ENCODE measurements around the gene CCNI2.

The CCNI2 gene

GRCh38 chr5:132787076-132787475 lies 39.9 kb downstream of the CCNI2 start:
- no peak for TF ChIP-seq CTCF (IDR thresholded peaks at IDR 0.05; ENCODE audit: extremely low read depth, insufficient read depth, missing control alignments)
- in situ Hi-C loops (cut with MboI; ENCODE audit: low pct_unique_long_range_greater_than_20kb, low sequenced_read_pairs, unreplicated experiment), result no loop called here
- no peak for DNase-seq (ENCODE audit: low spot score)

GRCh38 chr5:132788508-132788907 lies 41.3 kb downstream of the CCNI2 start:
- no peak for TF ChIP-seq CTCF (IDR thresholded peaks at IDR 0.05; ENCODE audit: extremely low read depth, insufficient read depth, missing control alignments)
- in situ Hi-C loops (cut with MboI; ENCODE audit: low pct_unique_long_range_greater_than_20kb, low sequenced_read_pairs, unreplicated experiment), result no loop called here
- no peak for DNase-seq (ENCODE audit: low spot score)

- DNase-seq (ENCODE audit: low spot score), result no peak
- in situ Hi-C loops (cut with MboI; ENCODE audit: low pct_unique_long_range_greater_than_20kb, low sequenced_read_pairs, unreplicated experiment), result no loop called here
- no peak for TF ChIP-seq CTCF (IDR thresholded peaks at IDR 0.05; ENCODE audit: extremely low read depth, insufficient read depth, missing control alignments)
Observed at GRCh38 chr5:132788990-132789886, 42.0 kb downstream of the CCNI2 start.

GRCh38 chr5:132790201-132790865 lies 43.1 kb downstream of the CCNI2 start:
- TF ChIP-seq CTCF (IDR thresholded peaks at IDR 0.05; ENCODE audit: extremely low read depth, insufficient read depth, missing control alignments), result no peak
- in situ Hi-C loops (cut with MboI; ENCODE audit: low pct_unique_long_range_greater_than_20kb, low sequenced_read_pairs, unreplicated experiment), result no loop called here
- DNase-seq (ENCODE audit: low spot score), result no peak

- DNase-seq (ENCODE audit: low spot score), result no peak
- TF ChIP-seq CTCF (IDR thresholded peaks at IDR 0.05; ENCODE audit: extremely low read depth, insufficient read depth, missing control alignments), result no peak
- in situ Hi-C loops (cut with MboI; ENCODE audit: low pct_unique_long_range_greater_than_20kb, low sequenced_read_pairs, unreplicated experiment), result no loop called here
Observed at GRCh38 chr5:132791026-132791425, 43.8 kb downstream of the CCNI2 start.

GRCh38 chr5:132797651-132798050 lies 50.4 kb downstream of the CCNI2 start:
- TF ChIP-seq CTCF (IDR thresholded peaks at IDR 0.05; ENCODE audit: extremely low read depth, insufficient read depth, missing control alignments), result no peak
- in situ Hi-C loops (cut with MboI; ENCODE audit: low pct_unique_long_range_greater_than_20kb, low sequenced_read_pairs, unreplicated experiment), result no loop called here
- DNase-seq (ENCODE audit: low spot score), result no peak
